ENCODE measurements around the gene SKIDA1.

DNA sequence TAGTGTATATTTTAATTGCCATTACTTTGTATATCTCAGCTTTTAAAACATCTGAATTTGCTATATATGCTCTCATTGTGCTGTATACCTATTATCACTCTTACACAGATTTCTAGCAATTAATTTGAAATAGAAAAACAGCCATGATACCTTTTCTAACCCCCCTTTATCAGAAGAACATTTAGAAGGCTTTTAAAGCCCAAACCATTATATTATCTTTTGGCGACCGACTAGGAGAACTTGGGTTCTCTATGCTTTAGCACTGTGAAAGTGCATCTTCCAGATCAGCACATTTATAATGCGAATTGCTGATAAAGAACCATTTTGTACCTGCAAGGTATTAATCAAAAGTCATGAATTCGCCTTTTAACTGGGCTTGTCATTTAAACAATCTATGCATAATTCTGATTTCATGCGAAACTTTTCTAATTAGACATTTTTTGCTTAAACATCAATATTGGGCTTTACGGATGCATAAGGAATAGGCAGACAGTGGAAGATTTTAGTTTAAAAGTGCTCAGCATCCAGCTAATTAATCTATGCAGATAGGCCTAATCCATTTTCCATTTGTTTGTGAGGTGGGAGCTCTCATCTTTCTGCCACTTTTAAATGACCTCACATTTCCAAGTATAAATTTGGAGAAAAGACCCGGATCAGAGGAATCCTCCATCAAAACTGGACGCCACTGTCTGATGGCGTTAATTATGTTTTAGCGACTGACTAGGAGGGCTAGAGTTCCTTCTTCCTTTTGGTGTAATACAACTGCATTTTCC lies 7.4 kb upstream of the SKIDA1 start:
- TF ChIP-seq, protein P1, sequence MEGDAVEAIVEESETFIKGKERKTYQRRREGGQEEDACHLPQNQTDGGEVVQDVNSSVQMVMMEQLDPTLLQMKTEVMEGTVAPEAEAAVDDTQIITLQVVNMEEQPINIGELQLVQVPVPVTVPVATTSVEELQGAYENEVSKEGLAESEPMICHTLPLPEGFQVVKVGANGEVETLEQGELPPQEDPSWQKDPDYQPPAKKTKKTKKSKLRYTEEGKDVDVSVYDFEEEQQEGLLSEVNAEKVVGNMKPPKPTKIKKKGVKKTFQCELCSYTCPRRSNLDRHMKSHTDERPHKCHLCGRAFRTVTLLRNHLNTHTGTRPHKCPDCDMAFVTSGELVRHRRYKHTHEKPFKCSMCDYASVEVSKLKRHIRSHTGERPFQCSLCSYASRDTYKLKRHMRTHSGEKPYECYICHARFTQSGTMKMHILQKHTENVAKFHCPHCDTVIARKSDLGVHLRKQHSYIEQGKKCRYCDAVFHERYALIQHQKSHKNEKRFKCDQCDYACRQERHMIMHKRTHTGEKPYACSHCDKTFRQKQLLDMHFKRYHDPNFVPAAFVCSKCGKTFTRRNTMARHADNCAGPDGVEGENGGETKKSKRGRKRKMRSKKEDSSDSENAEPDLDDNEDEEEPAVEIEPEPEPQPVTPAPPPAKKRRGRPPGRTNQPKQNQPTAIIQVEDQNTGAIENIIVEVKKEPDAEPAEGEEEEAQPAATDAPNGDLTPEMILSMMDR (IDR thresholded peaks at IDR 0.05), result no peak
- TF ChIP-seq POLR2A (IDR thresholded peaks at IDR 0.05), result no peak
